Stimulated activated CD8-positive, alpha-beta memory T cell treated with anti-CD3 and anti-CD28 coated beads, Interleukin-12 subunit alpha, Interleukin-12 subunit beta, amount 100 ng/mL, for 1 hour (primary cell): Measurements from ENCODE around the gene HLCS.

ENCODE experiments used
- DNase-seq: peaks from one replicate; pipeline ENCODE4 v3.0.0-alpha.2; 2020; ENCODE audit warnings: low read depth

HLCS gene

DNA sequence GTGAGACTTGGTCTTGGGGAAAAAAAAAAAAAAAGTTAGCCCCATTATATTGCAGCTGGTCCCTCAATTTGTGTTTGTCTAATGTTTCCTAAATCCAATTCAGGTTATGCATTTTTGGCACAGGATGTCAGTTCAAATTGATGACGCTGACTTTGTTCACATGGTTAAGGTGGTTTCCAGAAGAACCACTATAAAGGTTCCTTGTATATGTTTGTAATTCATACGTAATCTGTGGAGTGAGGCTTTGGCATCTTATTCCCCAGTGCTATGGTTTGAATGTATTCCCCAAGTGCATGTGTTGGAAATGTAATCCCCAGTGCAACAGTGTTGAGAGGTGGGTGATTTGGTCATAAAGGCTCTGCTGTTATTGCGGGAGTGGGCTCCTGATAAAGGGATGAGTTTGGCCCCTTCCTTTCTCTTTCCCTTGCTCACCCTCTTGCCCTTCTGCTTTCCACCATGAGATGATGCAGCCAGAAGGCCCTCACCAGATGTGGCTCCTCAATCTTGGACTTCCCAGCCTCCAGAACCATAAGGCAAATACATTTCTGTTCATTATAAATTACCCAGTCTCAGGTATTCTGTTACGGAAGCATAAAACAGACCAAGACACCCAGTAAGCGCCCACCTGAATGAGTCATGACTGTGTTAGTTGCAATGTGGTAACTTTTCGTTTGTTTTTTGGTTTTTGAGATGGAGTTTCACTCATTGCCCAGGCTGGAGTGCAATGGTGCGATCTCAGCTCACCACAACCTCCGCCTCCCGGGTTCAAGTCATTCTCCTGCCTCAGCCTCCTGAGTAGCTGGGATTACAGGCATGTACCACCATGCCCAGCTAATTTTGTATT lies 19.5 kb upstream of the HLCS start:
- DNase-seq = no peak

DNA sequence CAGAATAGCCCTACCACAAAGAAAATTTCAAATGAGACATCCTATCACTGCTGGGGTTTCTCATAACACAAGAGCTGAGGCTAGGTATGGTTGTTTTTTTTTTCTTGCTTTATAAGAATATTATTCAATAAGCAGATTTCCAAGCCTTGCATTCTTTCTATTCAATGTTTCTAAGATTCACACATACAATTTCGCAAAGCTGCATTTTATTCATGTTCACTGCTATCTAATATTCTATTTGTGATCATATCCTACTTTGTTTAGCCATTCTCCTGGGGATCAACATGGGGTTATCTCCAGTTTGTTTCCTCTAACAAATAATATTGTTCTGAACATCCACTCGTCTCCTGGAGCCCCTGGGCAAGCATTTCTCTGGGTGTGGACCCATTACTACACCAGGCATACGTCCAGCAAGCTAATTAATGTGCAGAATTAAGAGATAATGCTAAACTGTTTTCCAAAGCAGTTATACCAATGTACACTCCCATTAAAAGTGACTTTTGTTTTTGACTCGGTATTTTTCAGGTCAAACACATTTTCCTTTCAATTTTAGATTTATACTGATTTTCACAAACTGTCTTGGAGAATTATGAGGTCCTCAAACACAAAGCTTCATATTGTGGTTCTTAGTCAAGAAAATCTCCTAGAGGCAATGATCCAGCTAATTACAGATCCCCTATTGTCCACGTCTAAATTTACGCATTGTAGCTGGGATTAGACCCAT lies 15.7 kb upstream of the HLCS start:
- DNase-seq = no peak

DNA sequence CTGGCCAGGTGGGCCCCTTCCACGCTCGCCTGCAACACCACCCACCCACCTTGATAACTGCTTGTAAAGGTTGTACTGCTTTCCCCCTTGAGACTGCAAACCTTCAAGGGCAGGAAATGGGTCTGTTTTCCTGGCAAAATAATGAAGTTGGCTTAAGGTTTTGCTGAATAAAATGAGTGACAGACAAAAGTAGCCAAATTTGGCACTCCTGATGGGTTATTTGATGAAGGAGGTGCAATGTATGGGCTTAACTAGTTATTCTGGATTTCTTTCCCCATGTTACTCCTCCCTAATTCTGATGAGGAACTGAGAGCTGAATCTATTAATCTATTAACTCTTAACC lies 14.6 kb upstream of the HLCS start:
- no peak for DNase-seq

DNA sequence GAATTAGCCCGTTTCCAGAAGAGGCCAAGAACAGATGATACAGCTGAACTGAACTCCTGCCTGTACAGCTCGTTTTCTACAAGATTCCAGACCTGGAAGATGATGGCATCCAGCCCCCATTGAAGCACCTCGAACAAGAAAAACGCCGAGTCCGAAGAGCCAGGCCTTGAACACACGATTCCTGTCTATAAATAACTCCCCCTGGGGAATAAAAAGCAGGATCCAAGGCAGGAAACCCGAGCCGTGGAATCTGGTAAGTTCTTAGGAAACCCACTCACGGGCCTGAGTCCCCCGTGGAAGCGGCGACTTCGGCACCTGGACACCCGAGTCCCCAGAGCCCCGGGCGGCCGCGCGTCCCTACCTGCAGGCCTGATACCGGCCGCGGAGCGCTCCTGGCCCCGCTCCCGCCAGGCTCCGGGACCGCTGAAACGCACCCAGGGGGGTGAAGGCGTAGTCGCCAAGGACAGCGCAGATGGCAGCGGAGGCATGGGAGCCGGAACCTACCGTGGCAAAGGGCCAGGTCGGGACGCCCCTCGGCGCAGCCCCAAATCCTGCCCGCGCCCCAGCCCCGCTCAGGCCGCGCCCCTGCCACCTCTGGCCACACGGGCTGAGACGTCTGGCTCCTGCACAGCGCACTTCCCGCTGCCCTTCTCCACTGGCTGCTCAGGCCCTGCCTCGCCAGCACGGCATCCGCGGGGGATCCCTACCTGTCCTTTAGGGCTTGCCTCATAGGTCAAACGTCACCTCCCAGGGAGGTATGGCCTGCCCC lies 14.0 kb upstream of the HLCS start:
- DNase-seq = no peak

DNA sequence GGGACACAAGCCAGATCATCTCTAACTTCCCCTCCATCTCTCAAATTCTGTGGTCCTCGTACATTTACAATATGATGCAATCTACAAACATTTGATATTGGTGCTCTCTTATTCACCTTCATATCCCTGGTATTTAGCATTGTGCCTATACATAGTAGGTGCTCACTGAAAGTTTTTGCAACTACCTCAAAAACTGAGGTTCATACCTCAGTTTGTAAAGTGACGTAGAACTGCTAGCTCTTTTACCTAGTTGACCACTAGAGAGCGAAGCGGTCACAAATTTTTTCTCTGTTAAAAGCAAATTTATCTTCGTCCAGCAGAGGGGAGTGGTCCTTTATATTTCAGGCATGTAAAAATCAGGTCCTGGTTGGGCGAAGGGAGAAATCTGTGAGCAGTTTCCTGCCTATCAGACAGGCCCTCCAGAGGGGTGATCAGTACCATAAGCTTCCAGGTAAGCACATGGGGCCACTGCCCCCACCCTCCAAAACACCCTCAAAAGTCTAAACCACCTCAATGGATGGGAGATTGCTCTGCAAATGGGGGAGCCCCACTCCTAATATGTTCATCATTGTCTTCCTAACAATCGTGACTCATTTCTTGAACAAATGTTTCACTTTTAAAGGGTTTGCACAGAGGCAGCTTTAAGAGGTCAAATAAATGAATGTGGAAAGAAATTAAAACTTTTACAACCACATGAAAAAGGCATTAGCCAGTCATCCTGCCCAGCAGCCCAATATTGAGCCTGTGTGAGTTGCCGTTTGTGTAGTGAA lies 10.6 kb upstream of the HLCS start:
- DNase-seq = no peak

DNA sequence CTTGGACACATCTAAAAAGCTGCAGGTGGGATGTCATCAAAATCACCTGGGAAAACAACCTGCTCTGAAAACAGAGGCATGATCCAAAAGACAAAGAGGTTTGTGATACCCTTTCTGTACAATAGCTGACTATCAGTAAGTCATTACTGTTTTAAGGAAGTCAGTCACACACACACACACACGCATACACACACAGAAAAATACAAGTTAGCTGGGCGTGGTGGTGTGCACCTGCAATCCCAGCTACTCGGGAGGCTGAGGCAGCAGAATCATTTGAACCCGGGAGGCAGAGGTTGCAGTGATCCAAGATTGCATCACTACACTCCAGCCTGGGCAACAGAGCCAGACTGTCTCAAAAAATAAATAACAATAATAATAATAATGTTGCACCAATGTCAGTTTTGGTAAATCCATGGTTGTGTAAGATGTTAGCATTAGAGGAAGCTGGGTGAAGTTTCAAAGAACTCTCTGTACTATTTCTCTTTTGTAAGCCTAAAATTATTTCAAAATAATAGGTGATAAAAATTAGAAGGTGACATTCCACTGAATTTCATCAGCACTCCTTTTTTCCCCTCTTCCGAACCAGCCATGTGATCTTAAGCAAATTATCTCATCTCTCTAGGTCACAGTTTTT lies 9.9 kb upstream of the HLCS start:
- no peak for DNase-seq

DNA sequence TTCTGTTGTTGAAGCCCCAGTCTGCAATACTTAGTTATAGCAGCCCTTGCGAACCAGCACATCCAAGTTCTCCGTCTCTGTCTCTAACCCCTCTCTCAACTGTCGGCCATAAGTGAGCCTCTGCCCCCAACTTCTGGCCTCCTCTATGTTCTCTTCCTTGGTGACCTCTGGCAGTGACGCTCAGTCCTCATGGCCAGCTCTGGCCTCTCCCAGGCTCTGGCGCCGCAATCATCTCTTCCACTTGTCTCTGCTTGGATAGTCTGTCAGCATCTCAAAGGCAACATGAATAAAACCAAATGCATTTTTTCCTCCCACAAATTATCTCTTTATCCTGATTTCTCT lies 8.4 kb upstream of the HLCS start:
- no peak for DNase-seq

DNA sequence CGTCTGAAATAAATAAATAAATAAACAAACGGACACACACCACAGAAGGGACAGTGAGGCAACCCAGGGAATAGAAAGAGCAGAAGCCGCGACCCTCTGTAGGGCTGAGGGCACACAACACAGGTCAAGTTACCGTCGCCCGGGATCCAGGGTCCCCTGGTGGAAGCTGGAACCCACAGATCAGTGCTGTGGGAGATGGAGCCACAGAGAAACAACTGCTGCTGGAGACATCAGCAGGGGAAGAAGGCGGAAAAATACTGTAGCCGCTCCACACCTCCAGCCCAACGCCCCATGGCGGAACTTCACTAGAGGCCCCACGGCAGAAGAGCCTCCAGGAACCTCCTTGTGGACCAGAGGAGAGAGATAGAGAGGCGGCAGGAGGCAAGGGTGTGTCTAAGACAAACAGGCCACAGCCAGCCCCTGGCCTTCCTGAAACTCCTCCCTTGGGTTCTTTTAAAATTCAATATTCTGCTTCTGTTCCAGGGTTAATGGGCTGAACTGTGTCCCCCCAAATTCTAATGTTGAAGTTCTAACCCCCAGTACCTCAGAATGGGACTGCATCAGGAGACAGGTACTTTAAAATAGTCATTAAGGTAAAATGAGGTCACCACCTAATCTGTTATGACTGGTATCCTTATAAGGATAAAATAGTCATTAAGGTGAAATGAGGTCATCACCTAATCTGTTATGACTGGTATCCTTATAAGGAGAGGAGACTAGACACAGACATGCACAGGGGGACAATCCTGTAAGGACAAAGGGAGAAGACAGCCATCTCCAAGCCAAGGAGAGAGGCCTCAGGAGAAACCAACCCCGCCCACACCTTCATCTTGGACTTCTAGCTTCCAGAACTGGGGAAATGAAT lies 7.7 kb upstream of the HLCS start:
- DNase-seq = no peak

DNA sequence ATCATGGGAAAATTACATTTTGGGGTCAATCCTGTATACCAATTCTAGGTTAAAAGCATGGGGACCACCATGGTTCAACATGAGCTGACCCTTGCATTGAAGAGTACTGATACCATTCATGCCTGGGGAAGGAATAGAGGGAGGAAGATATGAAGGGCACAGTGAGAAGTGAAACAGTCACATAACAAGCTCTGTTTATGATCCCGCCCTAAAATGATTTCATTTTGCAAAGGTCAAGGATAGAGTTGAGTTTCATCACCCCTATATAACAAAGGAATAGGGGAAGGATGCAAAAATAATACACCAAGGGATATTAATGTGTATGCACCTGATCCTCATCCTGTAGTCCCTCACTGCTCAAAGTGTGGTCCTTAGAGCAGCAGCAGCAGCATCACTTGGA lies 2.5 kb upstream of the HLCS start:
- no peak for DNase-seq

DNA sequence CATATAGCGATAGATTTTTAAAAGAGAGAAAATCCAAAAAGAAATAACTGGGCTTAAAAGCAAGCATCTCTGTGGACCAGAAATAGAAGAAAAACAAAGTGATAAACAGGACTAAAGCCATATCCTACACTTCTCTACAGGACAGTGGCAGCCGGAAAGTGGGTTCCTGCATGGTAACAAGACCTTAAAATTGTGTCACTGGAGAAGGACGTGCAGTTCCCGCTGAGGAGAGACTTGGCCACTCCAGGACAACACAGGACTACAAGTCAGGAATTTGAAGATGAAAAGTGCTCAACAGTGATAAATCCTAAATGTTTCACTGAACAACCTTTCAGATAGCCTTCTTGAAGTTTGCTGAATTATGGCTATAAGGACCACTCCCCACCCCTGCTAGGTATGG lies 1.9 kb upstream of the HLCS start:
- DNase-seq = no peak

DNA sequence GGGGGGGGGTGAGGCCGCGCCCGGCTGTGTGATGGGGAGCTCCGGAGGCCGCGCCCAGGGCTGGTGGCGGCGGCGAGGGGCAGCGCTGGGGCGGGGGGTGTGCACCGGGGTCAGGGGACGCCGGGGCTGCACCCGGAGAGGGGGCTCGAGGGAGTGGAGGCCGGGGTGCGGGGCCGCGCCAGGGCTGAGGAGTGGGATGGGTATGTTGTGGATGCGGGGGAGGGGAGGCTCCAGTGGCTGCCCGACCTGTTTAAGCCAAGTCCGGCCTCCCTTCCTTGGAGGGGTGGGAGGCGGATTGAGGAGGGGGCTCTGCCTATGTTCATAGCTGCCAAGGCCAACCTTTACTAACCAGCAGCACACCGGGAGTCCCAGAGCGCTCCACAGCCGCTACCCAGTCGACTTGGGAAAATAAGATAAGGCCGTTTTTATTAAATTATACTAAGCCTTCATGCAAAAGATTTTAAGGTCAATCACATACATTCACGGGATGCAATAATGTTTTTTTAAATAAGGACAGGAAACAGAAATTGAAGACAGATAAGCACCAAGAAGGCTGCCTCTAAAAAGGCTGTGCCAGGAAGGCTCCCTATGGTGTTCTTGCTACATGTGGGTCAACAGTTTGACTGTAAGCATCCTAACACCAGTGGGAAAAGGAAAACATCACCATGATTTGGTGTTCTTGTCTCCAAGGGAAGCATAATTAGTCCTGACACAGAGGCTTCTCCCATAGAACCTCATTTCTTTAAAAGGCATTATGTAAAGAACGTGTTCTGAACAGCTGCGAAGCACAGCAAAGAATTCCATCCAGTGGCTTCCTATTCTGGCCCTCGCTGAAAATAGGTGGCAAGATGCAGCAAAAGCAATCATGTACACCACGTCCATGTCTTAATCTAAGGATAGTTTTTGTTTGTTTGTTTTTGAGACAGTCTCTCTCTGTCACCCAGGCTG lies 626 bp upstream of the HLCS start:
- DNase-seq = no peak

DNA sequence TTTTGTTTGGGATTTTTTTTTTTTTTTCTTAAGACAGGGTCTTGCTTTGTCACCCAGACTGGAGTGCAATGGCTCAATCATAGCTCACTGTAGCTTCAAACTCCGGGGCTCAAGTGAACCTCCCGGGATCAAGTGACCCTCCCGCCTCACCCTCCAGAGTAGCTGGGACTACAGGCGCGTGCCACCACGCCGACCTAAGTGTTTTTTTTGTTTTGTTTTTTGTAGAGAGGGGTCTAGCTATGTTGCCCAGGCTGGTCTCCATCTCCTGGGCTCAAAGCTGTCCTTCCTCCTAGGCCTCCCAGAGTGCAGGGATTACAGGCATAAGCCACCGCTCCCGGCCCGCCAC lies 776 bp downstream of the HLCS start:
- DNase-seq = no peak

DNA sequence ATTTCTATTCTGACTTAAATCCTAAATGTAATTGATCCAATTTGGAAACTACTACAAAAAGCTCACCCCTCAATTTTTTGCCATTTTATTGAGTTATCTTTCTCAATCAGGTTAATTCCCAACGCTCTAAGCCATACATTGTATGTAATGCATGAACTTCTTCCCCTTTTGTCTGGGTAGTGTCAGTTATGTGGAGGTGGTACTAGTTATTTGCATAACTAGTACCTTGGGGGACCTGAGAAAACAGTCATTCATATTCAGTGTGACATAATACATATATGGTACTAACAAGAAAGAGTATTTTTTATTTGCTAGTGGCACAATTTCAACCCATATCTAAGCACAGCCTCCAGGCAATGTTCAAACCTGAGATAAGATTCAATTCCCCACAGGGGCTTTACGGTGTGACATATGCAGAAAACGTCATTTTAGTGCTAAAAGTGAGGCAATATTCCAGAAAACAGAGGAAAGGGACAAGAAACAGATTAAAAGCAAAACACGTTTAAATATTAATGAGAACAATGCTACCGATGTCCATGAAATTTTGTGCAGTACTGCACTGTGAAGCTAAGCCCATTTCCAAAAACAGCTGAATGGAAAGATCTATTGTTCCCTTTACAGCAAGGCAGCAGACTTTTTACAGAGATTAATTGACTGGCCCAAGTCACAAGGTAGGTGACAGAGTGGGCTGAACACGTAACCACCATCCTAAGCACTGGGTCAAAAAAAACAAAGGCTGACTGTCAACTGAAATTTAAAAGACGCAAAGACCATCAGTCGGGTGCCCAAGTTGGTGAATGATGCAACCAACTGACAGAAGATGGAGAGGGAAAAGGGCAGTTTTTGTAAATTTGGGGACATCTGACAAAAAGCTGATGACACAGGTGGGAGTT lies 1.4 kb downstream of the HLCS start:
- no peak for DNase-seq

DNA sequence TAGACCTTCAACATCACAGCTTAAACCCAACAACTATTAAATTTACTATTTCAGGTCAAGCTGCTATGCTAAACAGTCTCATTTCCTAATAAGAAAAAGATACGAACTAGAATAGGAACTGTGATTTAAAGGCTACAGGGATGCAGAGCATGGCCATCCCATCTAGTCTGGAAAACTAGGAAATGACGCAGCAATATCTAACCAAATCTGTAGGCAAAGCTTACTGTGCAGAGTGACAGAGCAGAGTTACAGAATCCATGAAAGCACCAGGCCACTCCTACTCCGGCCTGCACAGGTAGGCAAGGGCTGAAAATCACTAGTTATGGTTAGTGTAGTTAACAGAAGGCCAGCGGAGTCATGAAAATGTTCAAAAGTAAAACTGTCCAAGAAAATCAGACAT lies 2.1 kb downstream of the HLCS start:
- no peak for DNase-seq

DNA sequence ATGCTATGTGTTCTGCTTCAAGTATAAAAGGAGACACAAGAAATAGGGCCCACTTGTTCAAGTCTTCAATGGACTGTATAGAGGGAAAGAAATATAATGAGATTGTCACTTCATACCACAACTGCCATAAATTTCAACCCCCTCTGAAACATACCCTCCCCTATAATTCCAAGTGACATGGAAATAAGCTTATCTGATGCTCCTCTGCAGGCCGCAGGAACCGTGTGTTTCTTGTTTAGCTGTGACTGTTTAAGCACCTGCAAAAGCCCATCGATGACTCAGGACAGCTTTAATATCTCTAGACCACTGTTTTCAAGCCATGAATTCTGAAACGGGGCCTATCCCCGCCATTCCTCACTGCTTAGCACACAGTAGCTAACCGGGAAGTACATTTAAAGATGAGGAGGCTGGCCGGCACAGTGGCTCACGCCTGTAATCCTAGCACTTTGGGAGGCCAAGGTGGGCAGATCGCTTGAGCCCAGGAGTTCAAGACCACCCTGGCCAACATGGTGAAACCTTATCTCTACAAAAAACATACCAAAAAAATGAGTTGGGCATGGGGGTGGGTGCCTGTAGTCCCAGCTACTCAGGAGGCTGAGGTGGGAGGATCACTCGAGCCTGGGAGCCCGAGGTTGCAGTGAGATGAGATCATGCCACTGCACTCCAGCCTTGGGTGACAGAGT lies 4.2 kb downstream of the HLCS start:
- no peak for DNase-seq

DNA sequence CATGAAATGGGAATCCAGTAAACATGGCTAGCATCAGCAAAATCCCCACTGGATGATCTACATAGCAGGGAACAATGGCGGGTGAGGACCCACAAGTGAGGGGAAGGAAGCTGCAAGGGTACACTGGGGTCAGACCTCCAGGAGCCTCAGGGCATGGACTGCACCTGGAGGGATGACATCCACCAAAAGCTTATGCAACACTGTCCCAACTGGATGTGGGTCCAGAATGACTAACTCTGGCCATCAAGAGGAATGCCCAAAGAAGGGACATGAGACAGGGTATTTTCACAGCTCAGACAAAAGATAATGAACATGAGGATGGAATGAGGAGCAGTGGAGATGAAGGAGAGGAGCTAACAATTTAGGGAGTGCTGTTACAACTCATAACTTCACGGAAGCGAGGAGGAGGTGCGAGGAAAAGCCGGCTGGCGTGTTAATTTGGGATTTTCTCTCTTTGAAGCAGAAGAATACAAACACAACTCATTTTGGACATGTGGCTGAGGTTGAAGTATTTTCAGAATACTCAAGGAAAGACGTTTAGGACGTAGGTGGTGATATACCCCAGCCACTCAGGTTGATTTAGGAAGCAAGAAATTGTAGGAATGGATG lies 5.7 kb downstream of the HLCS start:
- DNase-seq = no peak

DNA sequence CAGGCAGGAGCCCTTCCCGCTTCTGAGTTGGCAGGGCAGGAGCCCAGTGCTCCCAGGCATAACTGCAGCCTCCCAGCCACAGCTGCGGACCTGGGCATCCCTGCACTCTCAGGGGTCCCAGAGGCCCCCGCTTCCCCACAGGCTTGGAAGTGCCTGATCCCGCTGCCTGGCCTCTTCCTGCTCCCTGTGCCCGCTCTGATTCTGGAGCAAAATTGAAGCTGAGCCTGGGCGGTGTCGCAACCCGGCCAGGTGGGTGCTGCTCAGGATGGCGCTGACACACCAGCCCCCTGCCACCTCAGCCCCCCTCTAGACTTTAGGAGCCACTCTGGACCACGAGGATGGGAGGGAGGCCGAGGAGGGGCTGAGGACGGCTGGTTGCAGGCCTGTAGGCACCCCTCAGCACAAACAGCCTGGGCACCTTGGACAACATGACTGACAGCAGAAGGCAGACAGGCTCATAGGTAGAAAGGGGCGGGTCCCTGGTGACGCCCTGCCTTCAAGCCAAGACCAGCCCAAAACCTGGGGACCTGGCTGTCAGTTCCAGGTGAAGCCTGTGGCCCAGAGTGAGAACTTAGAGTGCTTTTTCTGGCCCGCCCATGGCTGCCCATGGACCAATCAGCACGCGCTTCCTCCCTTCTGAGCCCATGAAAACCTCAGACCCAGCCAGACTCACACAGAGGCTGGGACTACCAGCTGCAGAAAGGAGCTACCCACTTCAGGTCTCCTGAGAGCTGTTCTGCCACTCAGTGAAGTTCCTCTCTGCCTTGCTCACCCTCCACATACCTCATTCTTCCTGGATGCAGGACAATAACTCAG lies 7.2 kb downstream of the HLCS start:
- DNase-seq = no peak
